Measurements from ENCODE around the gene C10orf88.

Gene C10orf88, protein sequence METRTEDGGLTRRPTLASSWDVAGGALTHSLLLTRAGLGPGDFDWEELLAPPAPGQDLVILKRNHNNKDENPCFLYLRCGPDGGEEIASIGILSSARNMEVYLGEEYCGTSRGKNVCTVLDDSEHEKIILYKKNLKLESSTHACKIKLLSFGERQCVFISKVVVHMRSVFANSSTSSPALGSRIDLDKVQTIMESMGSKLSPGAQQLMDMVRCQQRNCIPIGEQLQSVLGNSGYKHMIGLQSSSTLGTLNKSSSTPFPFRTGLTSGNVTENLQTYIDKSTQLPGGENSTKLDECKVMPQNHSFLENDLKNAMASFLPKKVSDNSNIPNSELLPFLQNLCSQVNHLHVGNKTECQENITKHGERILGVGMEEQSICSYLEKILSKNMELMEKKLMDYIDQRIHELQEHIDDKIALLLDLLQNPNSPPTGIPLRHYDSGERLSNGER

DNA sequence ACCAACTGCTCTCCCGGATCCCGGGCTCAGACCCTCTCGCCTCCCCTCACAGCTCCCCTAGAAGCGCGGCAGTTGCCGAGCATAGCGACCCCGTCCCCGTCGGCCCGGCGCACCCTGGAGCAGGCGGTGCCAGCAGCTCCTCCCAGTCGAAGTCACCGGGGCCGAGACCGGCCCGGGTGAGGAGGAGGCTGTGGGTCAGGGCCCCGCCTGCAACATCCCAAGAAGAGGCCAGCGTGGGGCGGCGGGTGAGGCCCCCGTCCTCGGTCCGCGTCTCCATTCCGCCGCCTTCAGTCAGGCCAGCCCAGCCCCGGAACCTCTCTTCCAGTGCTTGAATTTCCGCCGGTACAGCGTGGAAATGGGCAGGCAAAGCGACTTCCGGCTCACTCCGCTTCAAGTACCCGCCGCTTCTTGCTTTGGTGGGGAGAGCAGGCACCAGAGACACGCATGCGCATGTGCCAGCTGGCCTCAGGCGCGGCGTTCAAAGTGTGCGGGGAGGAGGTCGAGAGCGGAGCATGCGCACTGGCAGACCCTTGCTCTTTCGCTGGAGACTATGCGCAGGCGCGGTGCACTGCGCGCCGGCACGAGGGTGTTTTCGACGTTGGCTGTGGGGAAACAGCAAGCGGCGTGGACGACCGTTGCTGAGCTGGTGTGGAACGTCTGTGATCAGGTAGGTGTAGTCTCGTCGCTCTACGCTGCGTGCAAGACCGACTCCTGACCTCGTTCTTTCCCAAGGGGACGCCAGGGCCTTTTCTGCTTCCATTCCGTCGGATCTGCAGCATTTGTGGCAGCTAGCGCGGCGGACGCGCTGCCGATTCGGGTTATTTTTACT is at the start of gene C10orf88:
Gene C10orf88, minus strand, starts transcription at position 326 of the 829 bp plus-strand sequence. Its CDS starts 49 bp downstream, at position 277.
- peak; percentile 97 for DNase-seq
- in situ Hi-C loops (cut with MboI; ENCODE audit: low pct_unique_long_range_greater_than_20kb, low sequenced_read_pairs) = no loop called here

DNA sequence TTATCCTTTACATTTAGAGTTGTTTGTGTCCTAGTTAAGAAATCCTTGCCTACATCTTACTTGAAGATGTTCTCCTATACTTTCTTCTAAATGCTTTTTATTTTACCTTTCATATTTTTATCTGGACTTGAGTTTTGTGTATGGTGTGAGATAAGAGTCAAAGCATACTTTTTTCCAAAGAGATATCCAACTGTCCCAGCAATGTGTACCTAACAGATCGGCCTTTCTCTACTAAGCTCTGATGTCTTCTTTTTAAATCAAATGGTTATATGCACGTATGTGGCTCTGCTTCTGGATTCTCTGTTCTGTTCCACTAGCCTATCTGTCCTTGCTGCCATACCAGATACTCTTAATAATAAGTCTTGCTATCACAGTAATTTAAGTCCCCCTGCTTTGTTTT is 47.3 kb upstream of the C10orf88 start:
- no peak for DNase-seq
- in situ Hi-C loops (cut with MboI; ENCODE audit: low pct_unique_long_range_greater_than_20kb, low sequenced_read_pairs) = no loop called here

DNA sequence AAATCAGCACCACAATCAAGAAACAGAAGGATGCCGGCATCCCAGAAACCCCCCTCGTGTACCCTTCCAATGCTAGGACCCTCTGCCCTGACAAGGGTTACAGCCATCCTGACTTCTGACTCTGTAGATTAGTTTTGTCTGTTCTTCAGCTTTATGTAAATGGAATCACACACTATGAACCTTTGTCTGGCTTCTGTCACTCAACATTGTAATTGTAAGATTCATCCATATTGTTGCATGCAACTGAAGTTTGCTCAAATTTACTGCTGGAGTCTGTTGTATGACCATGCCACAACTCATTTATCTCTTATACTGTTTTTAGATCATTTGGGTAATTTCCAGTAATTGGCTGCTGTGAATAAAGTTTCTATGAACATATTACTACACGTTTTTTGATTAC is 46.1 kb upstream of the C10orf88 start:
- DNase-seq = no peak
- in situ Hi-C loops (cut with MboI; ENCODE audit: low pct_unique_long_range_greater_than_20kb, low sequenced_read_pairs) = no loop called here

DNA sequence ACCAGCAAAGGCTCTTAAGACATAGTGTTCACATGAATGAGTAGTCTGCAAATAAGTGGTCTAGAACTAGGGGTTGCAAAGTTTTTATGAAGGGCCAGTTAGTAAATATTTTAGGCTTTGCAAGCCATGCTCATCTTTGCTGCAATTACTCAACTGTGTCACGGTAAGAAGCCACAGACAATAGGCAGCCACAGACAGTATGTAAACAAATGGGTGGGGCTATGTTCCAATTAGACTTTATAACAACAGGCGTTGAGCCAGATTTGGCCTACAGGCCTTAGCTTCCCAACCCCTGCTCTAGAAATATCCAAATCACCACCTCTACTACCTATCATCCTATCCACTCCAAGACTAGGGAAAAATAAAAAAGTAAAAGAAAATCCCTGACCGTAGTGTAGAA is 45.3 kb upstream of the C10orf88 start:
- in situ Hi-C loops (cut with MboI; ENCODE audit: low pct_unique_long_range_greater_than_20kb, low sequenced_read_pairs) = no loop called here
- no peak for DNase-seq

DNA sequence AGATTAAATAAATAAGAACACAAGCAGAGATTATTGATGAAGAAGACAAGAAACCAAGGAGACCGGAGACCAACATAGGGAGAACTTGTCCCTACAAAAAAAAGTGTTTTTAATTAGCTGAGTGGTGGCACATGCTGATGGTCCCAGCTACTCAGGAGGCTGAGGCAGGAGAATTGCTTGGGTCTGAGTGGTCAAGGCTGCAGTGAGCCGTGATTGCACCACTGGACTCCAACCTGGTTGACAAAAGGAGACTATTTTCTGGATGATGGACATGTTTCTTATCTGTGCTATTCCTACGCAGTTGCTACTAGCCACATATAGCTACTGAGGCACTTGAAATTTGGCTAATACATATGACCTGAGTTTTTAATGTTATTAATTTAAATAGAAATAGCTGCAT is 44.9 kb upstream of the C10orf88 start:
- no peak for DNase-seq
- in situ Hi-C loops (cut with MboI; ENCODE audit: low pct_unique_long_range_greater_than_20kb, low sequenced_read_pairs) = no loop called here

DNA sequence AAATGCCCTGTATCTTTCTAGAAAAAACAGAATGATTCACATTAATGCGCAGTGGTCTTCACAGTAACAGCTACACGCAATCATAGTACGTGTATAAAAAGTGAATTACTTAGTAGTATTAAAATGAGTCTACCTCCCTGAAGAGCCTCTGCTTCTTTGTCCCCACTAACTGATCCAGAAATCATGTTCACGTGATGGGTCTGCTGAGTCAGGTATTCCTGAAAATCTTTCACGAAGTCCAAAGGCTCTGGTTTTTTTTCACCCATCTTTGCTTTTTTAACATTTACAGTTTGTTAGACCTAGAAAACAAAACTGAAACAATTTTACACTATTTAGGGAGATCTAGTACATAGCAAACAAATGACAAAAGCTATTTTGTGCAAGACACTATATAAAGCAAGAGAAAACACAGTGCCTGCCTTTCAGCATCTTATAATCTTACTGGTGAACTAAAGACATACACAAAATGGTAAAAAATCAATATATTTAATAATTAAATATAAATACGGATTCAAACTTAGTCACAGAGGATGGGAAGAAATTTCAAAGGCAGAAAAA is 44.4 kb upstream of the C10orf88 start:
- DNase-seq = no peak
- in situ Hi-C loops (cut with MboI; ENCODE audit: low pct_unique_long_range_greater_than_20kb, low sequenced_read_pairs) = no loop called here

DNA sequence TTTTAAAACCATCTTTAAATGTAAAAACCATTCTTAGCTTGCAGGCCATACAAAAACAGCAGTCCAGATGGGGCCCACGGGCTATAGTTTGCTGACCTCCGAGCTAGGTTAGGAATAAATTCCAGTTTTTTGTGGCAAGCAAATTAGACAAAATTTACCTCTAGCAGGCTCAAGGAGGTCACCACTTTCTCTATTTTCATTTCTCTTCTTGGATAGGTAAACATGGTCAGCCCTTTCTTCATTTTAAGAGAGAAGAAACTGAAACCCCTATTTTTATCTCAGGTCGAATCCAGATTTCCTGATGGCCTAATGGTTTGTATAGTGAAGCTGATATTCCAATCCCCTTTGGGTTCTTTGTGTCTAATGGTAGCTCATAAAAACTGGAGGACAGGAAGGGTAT is 43.8 kb upstream of the C10orf88 start:
- in situ Hi-C loops (cut with MboI; ENCODE audit: low pct_unique_long_range_greater_than_20kb, low sequenced_read_pairs) = no loop called here
- DNase-seq = no peak

DNA sequence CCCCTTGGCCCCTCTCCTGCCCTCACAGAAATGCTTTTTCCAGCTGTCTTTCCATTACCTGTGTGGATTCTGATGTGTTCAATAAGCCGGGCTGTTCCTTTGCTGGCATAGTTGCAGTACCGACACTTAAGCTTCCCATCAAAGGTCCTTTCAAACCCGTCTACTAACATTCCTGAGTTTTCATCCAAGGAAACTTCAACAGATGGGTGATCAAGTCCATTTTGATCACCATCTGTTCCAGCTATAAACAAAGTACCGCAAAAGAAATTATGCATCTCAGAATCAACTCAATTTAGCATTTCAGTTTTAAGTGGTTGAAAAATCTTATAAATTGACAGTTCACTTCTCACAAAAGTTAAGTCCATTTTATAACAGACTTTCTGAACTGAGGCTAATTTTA is 41.9 kb upstream of the C10orf88 start:
- in situ Hi-C loops (cut with MboI; ENCODE audit: low pct_unique_long_range_greater_than_20kb, low sequenced_read_pairs) = no loop called here
- DNase-seq = no peak

DNA sequence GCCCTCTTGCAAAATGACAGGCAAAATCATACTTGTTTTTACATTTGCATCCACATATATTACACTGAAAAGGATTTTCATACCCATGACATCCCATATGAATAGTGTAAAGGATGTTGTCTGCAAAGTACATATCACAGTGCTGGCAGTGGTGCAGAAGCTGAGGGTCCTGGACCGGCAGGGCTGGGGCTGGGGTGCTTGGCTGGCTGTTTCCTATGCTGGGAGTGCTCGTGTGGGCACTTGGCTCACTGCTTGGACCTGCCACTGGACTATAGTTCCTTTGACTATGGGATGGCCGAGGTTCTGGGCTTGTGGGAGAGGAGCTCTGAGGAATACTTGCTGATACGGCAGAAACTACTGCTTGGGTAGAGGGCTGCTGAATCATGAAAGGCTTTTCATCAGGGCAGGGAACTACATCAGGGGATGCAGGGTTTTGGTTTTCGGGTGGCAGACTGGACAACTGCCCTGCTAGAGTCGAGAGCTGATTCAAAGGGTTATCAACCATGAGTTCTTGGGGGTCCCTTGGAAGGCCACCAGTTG is 39.8 kb upstream of the C10orf88 start:
- in situ Hi-C loops (cut with MboI; ENCODE audit: low pct_unique_long_range_greater_than_20kb, low sequenced_read_pairs) = no loop called here
- DNase-seq = no peak

DNA sequence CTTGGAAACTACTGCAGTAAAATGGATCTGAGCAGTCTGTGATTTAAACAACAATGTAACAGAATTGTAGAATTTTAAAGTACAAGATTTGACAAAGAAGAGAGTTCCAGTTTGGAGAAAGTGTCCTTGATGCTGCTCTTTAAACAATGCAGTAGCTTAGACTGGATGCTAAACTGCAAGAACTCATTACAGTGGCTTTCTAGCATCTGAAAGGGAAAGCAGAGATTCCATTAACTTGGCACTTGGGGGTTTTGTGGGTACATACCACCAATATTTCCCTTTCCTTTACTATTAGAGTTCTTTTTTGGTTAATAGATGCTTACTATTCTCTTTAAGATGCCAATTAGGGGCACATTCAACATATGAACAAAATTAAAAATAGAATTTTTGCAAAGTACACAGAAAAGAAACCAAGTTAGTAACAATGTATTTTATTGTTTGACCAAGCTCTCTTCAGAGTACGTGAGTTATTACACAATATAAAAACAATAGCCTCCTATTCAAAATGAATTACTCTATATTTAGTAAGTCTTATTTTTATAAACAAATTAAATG is 38.1 kb upstream of the C10orf88 start:
- DNase-seq = no peak
- in situ Hi-C loops (cut with MboI; ENCODE audit: low pct_unique_long_range_greater_than_20kb, low sequenced_read_pairs) = no loop called here

DNA sequence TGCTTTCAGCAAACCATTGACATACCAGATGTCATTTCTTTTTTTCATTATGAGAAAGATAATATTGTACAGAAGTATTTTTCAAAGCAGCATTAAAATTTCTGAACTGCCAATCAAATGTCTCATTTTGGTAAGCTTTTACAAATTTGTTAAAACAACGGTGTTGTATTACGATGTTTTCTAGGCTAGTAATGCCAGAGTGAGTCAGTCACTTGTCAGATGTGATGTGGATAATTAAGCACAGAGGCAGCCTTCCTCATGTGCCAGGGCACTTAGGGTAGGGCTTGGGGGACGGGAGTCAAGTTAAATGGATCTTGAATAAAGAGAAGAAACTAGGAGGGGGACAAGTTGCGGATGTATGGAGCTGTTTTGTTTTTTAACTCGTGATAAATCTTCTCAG is 36.3 kb upstream of the C10orf88 start:
- in situ Hi-C loops (cut with MboI; ENCODE audit: low pct_unique_long_range_greater_than_20kb, low sequenced_read_pairs) = no loop called here
- no peak for DNase-seq

DNA sequence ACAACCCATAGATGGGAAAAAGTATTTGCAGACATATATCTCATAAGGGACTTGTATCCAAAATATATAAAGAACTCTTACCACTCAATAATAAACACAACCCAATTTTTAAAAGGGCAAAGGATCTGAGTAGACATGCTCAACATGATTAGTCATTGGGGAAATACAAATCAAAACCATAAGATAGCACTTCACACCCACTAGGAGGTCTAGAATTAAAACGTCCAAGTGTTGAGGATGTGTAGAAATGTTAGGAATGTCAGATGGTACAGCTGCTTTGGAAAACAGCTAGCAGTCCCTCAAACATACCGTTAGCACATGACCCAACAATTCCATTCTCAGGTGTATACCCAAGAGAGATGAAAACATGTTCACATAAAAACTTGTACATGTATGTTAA is 34.5 kb upstream of the C10orf88 start:
- in situ Hi-C loops (cut with MboI; ENCODE audit: low pct_unique_long_range_greater_than_20kb, low sequenced_read_pairs) = no loop called here
- no peak for DNase-seq

DNA sequence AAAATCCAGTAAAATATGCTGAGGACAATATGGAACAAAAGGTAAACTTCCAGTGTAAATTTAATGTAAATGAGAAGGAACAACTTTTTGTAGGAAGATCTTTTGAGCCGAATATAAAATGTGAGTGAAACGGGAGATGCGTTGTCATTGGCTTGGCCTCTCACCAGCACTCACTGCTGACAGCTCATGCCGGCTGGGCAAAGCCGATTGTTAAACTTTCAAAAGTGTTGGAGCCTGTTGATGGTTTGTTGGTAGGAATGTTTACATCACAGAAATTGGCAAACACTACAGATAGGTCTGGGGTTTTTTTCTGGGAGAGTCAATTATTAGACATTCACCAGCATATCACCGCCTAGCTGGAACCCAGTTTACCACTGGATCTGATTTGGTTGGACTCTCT is 32.3 kb upstream of the C10orf88 start:
- in situ Hi-C loops (cut with MboI; ENCODE audit: low pct_unique_long_range_greater_than_20kb, low sequenced_read_pairs) = no loop called here
- DNase-seq = no peak

DNA sequence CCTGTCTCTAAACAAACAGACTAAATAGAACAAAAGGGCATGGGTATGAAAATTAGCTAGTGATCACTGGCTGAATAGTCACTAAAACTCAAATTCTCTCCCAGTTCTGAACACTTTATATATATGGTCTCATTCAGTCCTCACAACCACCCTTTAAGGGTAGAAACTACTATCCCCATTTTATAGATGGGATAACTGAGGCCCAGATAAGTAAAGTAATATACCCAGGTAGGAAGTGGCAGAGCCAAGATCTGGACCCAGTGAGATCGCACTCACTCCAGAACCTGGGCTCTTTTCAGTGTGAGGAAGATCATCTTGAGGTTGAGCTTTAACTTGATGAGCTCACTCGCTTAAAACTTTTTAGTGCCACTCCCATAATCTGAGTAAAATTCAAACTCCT is 30.7 kb upstream of the C10orf88 start:
- in situ Hi-C loops (cut with MboI; ENCODE audit: low pct_unique_long_range_greater_than_20kb, low sequenced_read_pairs) = no loop called here
- DNase-seq = no peak

DNA sequence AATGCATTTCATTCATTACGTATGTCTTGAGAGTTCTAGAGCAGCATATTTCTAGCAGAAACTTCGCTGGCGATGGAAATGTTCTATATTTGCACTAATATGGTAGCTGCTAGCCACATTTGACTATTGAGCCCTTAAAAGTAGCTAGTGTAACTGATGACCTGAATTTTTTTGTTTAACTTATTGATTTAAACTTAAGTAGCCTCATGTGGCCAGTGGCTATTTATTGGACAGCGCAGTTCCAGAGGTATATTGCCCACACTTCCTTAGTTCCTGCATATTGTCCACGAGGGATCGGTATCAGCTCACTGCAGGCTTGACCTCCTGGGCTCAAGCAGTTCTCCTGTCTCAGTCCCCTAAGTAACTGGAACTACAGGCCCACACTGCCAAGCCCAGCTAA is 29.9 kb upstream of the C10orf88 start:
- DNase-seq = no peak
- in situ Hi-C loops (cut with MboI; ENCODE audit: low pct_unique_long_range_greater_than_20kb, low sequenced_read_pairs) = no loop called here

DNA sequence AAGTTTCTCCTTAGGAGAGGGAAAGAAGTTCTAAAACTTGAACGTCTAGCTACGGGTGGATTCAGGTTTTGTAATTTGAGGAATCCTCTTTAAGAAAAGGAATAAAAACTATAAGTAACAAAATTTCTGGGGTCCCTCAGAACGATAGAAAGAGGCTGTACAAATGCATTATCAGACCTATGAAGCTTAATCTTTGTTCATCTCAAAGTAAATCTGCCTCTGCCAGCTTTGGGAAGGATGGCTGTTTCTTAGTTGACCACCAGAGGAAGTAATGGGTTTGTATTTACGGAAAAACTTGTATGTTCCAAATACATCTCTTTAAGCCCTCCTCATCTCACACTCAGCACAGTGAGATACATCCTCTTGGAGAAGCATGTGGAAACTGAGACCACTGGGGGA is 27.0 kb upstream of the C10orf88 start:
- in situ Hi-C loops (cut with MboI; ENCODE audit: low pct_unique_long_range_greater_than_20kb, low sequenced_read_pairs) = no loop called here

DNA sequence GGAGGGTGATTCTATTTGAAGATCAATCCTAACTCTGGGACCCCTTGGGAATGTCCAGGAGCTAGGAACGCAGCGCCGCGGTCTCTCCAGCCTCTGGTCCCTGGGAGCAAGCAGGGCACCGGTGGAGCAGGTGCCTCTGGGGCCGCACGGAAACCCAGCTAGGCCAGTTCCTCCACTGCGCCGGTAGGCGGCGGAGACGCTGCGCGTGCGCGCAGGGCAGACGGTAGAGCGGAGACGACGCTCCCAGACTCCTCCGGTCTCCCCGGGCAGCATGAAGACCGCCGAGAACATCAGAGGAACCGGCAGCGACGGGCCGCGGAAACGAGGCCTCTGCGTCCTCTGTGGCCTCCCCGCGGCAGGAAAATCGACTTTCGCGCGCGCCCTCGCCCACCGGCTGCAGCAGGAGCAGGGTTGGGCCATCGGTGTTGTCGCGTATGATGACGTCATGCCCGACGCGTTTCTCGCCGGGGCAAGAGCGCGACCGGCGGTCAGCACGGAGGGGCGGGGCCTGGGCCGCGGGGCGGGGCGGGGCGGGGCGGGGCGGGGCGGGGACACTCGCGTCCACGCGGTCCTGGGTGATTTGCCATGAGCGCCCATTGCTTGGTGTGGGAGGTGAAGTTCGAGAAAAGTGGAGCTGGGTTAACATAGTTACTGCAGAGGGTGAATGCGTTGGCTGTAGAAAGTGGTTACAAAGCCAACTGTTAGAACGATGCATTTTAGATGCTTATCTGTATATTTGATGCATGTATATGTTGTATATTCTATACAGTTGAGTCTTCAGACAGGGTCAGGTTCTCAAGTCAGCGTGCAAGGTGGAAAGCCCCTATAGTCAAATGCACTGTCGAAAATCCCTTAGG is 26.4 kb upstream of the C10orf88 start, which contains the start of gene PSTK:
Gene PSTK, plus strand, starts transcription at position 193 of the 857 bp plus-strand sequence. Its CDS starts 79 bp downstream, at position 272.
- in situ Hi-C loops (cut with MboI; ENCODE audit: low pct_unique_long_range_greater_than_20kb, low sequenced_read_pairs) = no loop called here
- DNase-seq = peak; percentile 92

More for the DNA sequence above, 27.0 kb upstream of the C10orf88 start:
- DNase-seq = peak; percentile 60

DNA sequence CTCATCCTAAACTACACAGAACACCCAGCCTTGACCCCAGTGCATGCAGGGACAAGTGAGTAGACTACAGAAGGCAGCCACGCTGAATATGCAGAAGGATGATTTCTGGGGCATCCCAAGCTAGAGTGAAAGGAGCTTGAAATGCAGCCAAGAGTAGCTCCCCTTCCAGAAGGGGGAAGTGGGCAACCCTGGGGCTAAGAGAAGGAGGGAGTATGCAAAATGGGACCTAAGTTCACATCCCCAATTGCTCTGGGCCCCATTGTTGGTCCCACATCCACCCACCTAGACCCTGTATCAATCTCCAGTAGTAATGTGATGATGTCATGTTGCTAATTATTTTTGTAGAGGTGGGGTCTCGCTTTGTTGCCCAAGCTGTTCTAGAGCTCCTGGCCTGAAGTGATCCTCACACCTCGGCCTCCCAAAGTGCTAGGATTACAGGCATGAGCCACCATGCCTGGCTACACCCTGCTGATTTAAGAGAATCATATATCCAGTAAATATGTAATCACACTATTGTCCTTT is 20.6 kb upstream of the C10orf88 start:
- in situ Hi-C loops (cut with MboI; ENCODE audit: low pct_unique_long_range_greater_than_20kb, low sequenced_read_pairs) = no loop called here
- DNase-seq = no peak

All from KBM-7 (cell line).